Medulla oblongata (tissue), 1 donor: ENCODE data around the gene ATG7.
A peak's percentile ranks its signal among the peaks of the same experiment; 100 is the strongest.
"Not testable (repeated sequence)": the region's sequence is repeated elsewhere in the genome, so short reads cannot be mapped to it uniquely, and the experiment has no call there.

Source experiments
- DNase-seq: peaks from one replicate; pipeline ENCODE4 v3.0.0-alpha.2; 2015; ENCODE audit errors: extremely low spot score

ATG7 gene

GRCh38 chr3:11565932-11566331 lies 293.7 kb downstream of the ATG7 start:
- no peak for DNase-seq

DNA sequence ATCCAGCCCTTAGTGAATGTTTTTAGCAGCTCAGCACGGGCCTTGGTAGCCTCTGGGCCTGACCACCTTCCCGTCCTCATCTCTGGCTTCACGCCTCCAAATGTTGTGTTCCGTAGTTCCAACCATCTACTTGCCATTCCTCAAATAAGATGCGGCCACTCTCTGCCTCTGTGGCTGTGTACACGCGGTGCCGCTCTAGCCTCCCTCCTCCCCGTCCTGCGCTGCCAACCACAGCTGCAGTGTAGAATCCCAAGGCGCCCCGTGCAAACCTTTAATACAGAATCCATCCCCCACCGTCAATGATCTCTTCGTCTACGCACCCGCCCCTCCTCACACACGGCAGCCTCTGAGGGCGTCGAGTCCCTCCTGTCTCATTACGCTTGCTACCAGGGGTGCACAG lies 294.3 kb downstream of the ATG7 start:
- DNase-seq: no peak

DNA sequence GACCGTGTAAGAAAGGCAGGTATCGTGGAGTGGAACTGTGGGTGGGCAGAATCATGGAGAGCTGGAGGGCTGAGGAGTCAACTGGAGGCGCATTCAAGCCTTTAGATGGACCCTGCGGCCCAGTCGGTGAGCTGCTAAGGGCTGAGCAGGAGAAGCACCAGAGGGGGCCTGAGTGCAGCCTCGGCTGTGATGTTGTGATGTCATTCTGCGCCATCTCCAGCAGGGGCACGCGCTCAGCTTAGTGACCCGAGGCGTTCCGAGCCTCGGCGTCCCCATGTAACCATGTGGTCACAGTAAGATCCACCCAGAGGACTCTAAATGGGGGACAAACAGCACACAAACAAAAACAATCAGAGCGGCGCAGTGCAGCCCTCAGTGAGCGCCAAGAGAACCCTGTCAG lies 294.7 kb downstream of the ATG7 start:
- no peak for DNase-seq

DNA sequence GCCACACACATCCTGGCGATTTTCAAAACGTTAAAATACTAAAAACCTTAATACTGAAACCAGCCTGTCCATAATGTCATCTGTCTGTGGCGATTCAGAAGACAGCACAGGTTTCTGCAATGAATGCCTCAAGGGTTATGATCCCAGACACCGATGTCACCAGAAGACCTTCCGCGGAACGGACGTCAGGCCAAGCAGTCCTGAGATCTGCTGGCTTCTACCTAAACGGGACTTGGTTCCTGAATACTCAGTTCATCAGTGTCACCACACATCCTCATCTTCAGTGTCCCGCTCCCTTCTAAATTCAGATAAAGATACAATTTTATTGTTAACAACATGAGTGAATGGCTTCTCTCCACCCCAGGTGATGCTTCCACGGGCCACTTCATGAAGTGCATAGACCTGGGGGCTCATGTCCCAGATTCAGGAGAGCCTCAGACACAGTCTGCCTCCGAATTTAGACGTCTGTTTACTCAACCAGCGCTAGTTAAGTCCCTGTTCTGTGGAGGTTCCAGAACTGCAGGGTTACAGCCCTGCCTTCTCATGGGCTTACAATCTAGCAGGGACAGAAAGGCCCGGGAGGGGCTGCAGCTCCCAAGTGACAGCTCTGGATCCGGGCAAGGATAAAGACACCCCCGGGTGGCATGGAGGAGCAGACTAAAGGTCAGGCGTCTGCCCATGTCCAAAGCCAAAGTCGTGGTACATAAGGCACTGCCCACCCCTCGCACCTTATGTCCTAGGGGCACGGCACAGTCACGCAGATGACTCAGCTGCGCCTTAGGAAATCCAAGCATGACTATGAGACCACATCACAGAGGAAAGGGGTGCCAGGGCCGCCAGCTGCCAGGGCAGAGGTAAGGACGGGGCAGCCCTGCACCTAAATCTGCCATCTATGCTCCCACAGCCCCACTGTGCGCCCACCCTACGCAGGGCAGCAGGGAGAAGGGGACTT lies 295.6 kb downstream of the ATG7 start:
- DNase-seq: no peak

- peak; percentile 83 for DNase-seq
Observed at GRCh38 chr3:11568503-11569155, 296.4 kb downstream of the ATG7 start.

DNA sequence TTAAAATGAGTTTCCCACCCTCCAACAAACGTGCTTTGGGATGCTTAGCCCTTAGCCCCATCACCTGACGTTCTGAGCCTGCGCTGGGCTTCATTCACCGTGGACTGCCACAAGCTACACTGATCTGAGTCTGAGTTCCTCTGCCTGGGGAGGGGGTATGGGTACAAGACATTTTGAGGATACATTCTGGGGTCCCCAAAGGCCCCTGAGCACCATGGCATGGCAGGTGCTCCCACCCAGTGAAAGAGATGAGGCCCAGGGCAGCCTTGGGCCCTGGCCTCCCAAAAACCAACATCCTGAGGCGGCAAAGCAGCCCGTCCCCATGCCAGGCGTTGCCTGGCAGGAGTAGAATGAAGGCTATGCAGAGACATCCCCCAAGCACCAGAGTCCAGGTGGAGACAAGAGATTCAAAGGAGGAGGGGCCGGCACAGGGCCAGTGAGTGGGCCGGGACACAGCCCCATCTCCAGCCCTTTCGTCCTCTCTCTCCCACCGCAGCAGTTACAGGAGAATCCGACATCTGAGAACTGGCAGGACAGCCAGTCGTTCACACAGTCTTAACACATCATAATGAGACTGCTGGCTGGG lies 297.1 kb downstream of the ATG7 start:
- no peak for DNase-seq

DNA sequence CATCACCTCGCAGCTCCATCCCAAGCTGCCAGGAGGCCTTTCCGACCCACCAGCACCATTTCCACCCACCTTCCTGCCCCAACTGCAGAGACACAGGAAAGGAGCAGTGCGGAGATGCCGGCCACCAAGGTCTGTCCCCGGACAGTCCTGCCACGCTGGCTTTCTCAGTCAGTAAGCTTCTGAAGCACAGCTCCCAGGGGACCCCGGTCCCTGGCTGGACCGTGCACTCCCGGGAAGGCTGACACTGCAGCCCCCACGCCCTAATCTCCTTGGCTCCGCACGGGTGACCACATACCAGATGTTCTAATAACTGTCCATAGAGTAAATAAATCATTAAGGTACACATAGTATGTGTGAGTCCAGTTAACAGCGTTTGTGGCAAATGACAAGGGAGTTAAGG lies 298.1 kb downstream of the ATG7 start:
- no peak for DNase-seq

DNA sequence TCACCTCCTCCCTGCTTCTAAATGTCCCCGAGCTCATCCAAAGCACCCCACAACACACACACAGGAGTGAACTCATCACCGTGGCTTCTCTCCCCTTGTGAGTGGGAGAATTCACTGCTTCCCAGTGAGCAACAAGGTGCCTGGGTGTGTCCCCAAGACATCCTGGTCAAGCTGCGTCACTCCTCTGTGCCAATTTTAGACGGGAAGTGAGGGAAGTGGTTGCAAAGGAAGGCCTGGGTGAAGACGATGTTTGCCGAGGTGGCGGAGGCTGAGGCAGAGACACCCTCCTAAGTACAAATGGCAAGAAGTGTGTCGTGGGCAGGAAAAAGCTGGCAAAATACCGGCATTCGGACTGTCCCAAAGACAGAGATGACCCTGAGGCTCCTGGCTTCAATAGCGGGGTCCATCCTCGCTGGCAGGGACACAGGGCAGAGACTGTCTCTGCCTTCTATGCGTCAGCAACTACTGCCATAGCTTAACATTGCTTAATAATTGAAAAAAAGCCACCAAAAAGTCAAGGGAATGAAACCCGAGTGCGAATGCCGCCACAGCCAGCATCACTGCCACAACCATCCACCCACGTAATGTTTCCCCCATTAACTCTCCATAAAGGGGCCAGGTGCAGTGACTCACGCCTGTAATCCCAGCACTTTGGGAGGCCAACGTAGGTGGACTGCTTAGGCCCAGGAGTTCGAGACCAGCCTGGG lies 298.7 kb downstream of the ATG7 start:
- DNase-seq: no peak

- not testable (repeated sequence) for DNase-seq
Observed at GRCh38 chr3:11572660-11573059, 300.5 kb downstream of the ATG7 start.

DNA sequence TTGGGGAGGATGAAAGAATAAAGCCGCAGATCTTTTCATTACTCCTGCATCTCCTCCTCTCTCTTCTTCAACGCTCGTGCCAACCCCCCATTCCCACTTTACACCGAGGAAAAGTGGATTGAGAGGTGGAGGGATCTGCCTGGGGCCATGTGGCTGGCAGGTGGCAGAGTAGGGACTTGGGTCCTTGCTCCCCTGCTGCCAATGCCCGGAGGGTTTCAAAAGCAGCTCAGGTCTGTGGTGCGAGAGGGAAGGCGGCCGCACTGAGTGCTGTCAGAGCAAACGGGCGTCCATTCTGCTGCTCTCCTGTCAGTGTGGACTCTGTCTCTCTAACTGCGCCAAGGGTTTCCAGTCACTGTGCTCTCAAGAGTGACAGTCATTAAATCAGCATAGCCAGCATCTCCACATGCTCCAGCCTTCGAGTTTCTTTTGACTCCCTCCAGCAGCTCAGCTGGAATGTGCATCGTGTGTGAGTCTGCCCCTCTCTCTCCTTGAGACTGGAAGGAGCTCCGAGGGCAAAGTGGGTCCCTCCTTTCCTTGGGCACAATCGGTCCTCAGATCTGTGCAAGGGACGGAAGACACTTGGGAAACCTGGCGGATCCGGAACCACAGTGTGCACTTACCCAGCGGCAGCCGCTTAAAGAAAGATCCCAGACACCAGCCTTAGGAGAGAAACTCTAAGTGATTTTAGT lies 302.9 kb downstream of the ATG7 start:
- DNase-seq: no peak

DNA sequence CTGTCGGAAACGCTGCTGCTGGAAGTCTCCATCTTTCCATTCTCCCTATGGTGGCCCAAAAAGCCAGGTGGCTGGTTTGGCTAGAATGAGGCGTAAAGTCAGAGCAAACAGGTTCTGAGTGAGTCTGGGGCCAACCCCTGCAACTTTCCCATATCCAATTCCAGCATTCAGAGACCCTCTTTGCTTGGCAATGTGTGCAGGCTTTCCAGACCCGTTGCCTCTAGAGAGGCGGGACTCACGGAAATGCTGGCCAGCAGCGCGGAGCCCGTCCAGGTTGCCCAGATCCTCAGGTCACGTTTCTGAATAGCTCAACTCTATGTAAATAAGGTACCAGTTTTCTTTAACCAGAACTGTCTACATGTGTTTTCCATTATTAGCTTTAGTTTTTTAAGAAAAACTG lies 303.5 kb downstream of the ATG7 start:
- no peak for DNase-seq

GRCh38 chr3:11576453-11576852 lies 304.3 kb downstream of the ATG7 start:
- DNase-seq: no peak

DNA sequence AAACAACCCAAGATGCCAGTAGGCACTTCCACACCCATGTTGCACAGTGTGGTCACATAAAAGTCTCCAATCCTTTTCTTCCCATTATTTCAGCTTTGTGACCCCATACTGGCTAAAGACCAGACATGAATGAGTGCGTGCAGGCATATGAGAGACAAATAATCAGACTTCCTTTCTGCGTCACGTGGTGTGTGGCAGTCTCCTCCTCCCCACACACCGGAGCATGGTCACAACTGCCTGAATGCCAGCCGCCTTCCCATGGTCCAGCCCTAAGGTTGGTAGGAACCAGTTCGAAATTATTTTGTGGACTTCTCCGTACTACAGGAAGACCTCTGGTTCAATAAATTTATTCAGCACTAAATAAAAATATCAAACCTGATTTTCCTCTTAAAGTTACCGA lies 306.0 kb downstream of the ATG7 start:
- no peak for DNase-seq

DNA sequence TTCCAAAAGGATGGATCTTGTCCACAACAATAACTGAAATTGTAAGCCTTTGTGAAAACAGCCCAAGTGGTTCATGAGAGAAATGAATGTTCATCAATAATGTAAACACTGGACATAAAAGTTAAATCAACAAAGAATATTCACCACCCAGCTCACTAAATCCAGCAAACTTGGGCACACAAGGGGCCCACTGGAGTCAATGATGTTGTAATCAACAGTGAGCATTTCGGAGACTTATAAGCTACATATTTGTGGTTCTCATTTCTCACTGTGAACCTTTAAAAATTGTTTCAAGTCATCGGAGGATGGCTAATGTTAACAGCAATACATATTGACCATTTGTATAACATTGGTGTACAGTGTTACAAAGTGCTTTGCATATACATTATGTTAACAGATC lies 308.4 kb downstream of the ATG7 start:
- DNase-seq: no peak

DNA sequence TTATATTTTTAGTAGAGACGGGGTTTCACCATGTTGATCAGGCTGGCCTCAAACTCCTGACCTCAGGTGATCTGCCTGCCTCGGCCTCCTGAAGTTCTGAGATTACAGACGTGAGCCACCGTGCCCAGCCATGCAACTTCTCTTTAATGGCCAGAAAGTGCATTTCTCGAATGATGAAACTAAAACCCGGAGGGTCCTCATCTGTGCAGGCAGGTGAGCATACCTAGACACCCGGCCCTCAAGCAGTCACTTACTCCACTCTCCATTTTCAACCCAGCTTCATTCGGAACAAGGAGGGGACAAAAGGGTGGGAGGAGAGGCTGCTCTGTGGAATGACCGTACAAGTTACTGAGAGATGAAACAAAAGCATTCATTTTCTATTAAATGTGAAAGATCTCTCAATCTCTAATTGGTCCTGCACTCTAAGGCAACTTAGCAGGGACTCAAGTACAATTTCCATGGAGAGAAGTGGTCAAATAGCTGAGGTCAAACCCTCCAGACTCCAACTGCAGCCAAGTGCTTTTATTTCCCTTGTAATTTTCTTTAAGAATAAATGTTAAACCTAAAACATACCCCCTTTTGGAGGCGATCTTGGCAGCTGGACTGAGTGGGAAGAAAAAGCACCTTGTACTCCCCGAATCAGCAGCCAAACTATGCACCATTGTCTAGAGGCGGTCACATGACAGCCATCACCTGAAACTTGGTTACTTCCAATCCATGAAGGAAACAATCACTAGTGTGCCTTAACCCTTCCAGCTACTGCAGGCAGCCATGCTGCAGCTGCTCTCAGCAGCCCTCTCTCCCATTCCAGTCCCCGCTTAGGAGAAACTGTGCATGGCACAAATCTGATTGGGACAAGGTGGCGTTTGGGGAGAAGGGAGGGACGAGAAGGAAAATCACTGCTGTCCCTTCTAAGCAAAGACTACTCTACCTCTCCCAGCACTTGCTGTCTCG lies 309.3 kb downstream of the ATG7 start:
- peak; percentile 86 for DNase-seq

DNA sequence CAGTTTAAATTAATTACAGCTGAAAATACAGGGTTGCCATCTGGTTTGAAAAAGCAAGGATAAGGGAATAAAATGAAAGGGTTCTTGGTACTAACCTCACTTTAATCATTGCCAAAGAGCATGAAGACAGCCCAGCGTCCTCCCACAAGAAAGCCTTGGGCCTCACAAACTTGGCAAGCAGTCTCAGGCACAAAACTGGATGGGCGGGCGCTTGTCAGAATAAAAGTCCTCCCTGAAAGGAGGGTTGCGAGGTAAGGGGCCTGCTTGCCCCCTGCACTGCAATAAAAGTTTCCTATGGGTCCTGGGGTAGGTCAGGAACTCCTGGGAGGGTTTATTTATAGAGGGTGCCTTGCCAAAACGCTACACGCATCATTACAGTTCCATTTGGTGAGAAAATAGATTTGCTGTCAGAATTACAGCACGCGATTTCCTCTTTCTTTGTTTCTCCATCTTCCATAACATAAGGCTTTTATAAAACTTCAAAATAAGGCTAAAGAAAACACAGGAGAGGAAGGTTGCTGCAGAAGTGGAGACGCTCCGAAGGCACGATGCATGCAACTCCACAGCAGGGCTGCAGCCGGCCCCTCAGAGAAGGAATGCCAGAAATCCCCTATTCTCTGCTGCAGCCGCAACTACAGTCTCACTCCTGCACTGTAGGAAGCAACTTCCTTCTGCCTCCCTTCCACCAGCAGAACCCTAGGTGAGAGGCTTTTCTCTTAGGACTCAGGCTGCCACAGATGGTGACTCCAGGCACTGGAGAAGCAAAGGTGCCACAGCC lies 310.2 kb downstream of the ATG7 start:
- peak; percentile 93 for DNase-seq

- no peak for DNase-seq
Observed at GRCh38 chr3:11583235-11583634, 311.0 kb downstream of the ATG7 start.

DNA sequence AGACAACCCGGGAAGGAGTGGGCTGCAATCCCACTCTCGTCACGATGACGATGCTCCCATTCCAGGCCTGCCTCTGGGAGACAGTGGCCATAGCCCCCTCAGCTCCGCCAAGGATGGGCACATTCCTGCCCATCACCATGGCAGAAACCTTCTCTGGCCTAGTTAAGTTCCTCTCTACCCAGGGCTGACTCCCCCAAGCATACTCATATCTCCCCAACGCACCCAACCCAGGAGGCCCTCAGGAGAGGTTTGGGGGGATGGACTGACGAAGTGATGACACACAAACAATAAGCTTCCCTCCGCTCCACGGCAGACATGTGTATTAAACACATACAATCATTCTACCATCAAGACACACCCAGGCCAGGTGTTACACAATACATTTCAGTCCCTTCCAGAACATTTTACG lies 311.4 kb downstream of the ATG7 start:
- DNase-seq: no peak

DNA sequence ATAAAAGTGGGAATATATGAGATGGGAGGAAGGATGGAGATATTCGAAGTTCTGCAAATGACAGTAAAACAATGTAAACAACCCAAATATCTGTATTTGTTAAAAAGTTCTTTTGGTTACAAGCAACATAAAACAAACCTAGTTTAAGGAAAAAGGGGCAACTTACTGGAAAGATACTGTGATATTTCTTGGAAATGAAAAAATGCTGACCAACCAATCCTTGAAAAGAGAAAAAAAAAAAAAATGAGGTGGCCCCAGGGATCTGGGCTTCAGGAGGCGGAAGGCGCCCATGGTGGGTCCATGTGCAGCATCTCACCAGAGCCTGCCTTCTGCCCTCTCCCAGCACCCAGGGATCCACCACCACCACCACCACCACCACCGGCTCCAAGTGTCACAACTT lies 312.4 kb downstream of the ATG7 start:
- DNase-seq: no peak

DNA sequence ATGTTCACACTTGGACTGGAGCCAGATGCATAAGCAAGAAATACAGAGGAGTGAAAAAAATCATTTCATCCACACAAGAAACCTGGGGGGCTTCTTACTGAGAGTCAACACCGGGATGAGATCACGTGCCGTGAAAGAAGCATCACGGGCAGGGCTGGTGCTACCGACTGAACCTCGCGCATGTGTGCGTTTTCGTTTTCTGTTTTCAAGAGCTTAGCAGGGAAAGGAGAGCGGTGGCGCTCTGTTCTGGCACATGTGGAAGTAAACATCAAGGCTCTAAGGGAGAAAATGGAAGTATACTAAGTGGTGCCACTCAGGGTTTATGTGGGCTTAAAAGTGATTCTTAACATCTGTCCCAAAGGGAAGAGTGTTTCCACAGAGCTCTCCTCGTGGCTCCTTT lies 315.6 kb downstream of the ATG7 start:
- no peak for DNase-seq
